Keratinocyte (primary cell): ENCODE results near the gene RGS3. TPM values are rescaled to one million over a fixed set of nuclear protein-coding genes. Genes with fewer than 3 reads are reported as not detected.

Source experiments
- DNase-seq: peaks from one replicate; pipeline ENCODE4 v3.0.0-alpha.2; 2011; ENCODE audit warnings: low read depth, missing footprints, low spot score
- FAIRE-seq: peaks from 2 replicates; lab custom pipeline; 2011; peaks lifted over from hg19 to GRCh38; lab: Jason Lieb, UNC
- H2AFZ ChIP-seq: 2 replicates; pipeline ENCODE4 v1.6.0; 2012; ENCODE audit warnings: low read length, control low read depth, inconsistent platforms; ENCODE audit not compliant: control insufficient read depth
- H3K27ac ChIP-seq: 2 replicates; pipeline ENCODE4 v1.5.1; 2011; ENCODE audit warnings: low read length; ENCODE audit not compliant: control insufficient read depth, insufficient read depth
- H3K27me3 ChIP-seq: 3 replicates; pipeline ENCODE4 v1.6.0; 2011; ENCODE audit warnings: low read length; ENCODE audit not compliant: control insufficient read depth, insufficient read depth; ENCODE audit errors: extremely low read depth
- H3K36me3 ChIP-seq, 2 experiments: 2 replicates in 1 of 2; 3 replicates in 1 of 2; pipeline ENCODE4 v1.5.1; 2011; ENCODE audit warnings: low read length in 2 of 2, mild to moderate bottlenecking in 1 of 2; ENCODE audit not compliant: control insufficient read depth in 2 of 2, insufficient read depth in 2 of 2; ENCODE audit errors: extremely low read depth in 1 of 2
- H3K4me1 ChIP-seq: 3 replicates; pipeline ENCODE4 v1.5.1; 2011; ENCODE audit warnings: low read length; ENCODE audit not compliant: control insufficient read depth, insufficient read depth; ENCODE audit errors: extremely low read depth
- H3K4me2 ChIP-seq: 3 replicates; pipeline ENCODE4 v1.6.0; 2011; ENCODE audit warnings: low read depth, low read length; ENCODE audit not compliant: control insufficient read depth, insufficient read depth; ENCODE audit errors: extremely low read depth
- H3K4me3 ChIP-seq, 3 experiments: fragments of 200-600 bp in 1 of 3; sonication (generic) in 1 of 3; 2 replicates in 2 of 3; 3 replicates in 1 of 3; pipeline ENCODE4 v1.5.1; 2011 to 2016; ENCODE audit warnings: low read length in 3 of 3, mild to moderate bottlenecking in 3 of 3, control low read depth in 2 of 3, inconsistent platforms in 1 of 3, low read depth in 1 of 3, mixed read lengths in 1 of 3, mixed run types in 1 of 3, moderate library complexity in 1 of 3; ENCODE audit not compliant: control insufficient read depth in 2 of 3, insufficient read depth in 2 of 3; ENCODE audit errors: extremely low read depth in 1 of 3
- H3K79me2 ChIP-seq: 2 replicates; pipeline ENCODE4 v1.6.0; 2012; ENCODE audit warnings: low read length; ENCODE audit not compliant: control insufficient read depth, insufficient read depth
- H3K9ac ChIP-seq: 3 replicates; pipeline ENCODE4 v1.6.0; 2011; ENCODE audit warnings: low read length; ENCODE audit not compliant: control insufficient read depth, insufficient read depth; ENCODE audit errors: extremely low read depth
- H3K9me1 ChIP-seq: 3 replicates; pipeline ENCODE4 v1.6.0; 2011; ENCODE audit warnings: low read length; ENCODE audit not compliant: control insufficient read depth, insufficient read depth; ENCODE audit errors: extremely low read depth
- H3K9me3 ChIP-seq: 2 replicates; pipeline ENCODE4 v1.5.1; 2012; ENCODE audit warnings: low read depth, low read length; ENCODE audit not compliant: control insufficient read depth
- H4K20me1 ChIP-seq: 3 replicates; pipeline ENCODE4 v1.6.0; 2011; ENCODE audit warnings: low read length; ENCODE audit not compliant: control insufficient read depth, insufficient read depth; ENCODE audit errors: extremely low read depth
- EZH2 ChIP-seq: IDR thresholded peaks from one replicate; pipeline ENCODE4 v1.6.1; 2012; ENCODE audit warnings: inconsistent platforms, mild to moderate bottlenecking, low read length, moderate library complexity
- dilution Hi-C: fragments of 300-500 bp; cut with MboI; formaldehyde crosslinking; loops from one replicate; pipeline ENCODE4 v1.7.0; 2020; ENCODE audit warnings: low sequenced_read_pairs; ENCODE audit not compliant: extremely low pct_ligation_motif_present
- polyA plus RNA-seq, 5 experiments: library from polyadenylated mRNA; depleted of rRNA in 3 of 5; stranded (reverse) in 3 of 5; stranded (forward) in 1 of 5; unstranded in 1 of 5; fragments of >200 nt; gene quantifications; 1 replicate in 1 of 5; 2 replicates in 3 of 5; 3 replicates in 1 of 5; pipeline versions ENCODE4 v1.2.1 to v1.2.3, GENCODE V29; 2011 to 2012; ENCODE audit warnings: missing spikeins in 2 of 5, low read depth in 1 of 5, low replicate concordance in 1 of 5
- TF ChIP-seq, protein P1 (sequence below), 3 experiments: IDR thresholded peaks in 1 of 3; conservative IDR thresholded peaks in 1 of 3; optimal IDR thresholded peaks in 1 of 3; 2 replicates in 2 of 3; 3 replicates in 1 of 3; pipeline versions ENCODE3 to v1.5.1; 2011; ENCODE audit warnings: low read length in 3 of 3, mild to moderate bottlenecking in 3 of 3, moderate library complexity in 2 of 3, control low read depth in 1 of 3, inconsistent platforms in 1 of 3; ENCODE audit not compliant: insufficient read depth in 2 of 3; ENCODE audit errors: extremely low read depth in 1 of 3

Gene RGS3
- polyA plus RNA-seq, 1 donor (not counting 4 experiments of a cell fraction or from before 2014, with no cell fraction given), result 19.6 TPM

DNA sequence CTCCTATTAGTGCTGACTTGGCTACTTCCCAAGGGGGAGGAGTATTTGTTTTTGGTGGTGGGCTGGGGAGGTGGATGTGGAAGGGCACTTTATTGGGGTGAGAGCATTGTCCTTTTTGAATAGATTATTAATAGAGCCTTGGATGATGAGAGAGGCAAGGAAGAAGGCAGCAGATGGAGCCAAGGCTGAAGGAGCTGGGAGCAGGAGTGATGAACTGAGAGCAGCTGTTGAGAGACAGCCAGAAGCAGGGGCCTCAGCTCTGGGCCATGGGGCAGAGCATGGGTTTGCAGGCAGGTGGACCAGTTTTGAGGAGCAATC is 29.6 kb downstream of the RGS3 start:
- no peak overlapping the region for H2AFZ ChIP-seq
- no peaks in the 10 kb centered on the region for H3K4me1 ChIP-seq
- FAIRE-seq (no peak), DNase-seq (no peak)
- no peaks in the 10 kb centered on the region for H4K20me1 ChIP-seq
- H3K4me2 ChIP-seq, result no peak overlapping the region
- H3K79me2 ChIP-seq, result no peaks in the 10 kb centered on the region
- H3K9ac ChIP-seq, result no peak overlapping the region
- H3K9me3 ChIP-seq, result no peaks in the 10 kb centered on the region
- no peak overlapping the region for H3K27ac ChIP-seq
- no peaks in the 10 kb centered on the region for H3K27me3 ChIP-seq
- no peaks in the 10 kb centered on the region for H3K9me1 ChIP-seq
- dilution Hi-C loops, result no loop called here
- H3K36me3 ChIP-seq, result no peaks in the 10 kb centered on the region
- TF ChIP-seq EZH2, result no peak
- TF ChIP-seq, protein P1, sequence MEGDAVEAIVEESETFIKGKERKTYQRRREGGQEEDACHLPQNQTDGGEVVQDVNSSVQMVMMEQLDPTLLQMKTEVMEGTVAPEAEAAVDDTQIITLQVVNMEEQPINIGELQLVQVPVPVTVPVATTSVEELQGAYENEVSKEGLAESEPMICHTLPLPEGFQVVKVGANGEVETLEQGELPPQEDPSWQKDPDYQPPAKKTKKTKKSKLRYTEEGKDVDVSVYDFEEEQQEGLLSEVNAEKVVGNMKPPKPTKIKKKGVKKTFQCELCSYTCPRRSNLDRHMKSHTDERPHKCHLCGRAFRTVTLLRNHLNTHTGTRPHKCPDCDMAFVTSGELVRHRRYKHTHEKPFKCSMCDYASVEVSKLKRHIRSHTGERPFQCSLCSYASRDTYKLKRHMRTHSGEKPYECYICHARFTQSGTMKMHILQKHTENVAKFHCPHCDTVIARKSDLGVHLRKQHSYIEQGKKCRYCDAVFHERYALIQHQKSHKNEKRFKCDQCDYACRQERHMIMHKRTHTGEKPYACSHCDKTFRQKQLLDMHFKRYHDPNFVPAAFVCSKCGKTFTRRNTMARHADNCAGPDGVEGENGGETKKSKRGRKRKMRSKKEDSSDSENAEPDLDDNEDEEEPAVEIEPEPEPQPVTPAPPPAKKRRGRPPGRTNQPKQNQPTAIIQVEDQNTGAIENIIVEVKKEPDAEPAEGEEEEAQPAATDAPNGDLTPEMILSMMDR (optimal IDR thresholded peaks at IDR 0.05 in 1 of 3, IDR thresholded peaks at IDR 0.05 in 1 of 3, conservative IDR thresholded peaks at IDR 0.05 in 1 of 3; ENCODE audit: extremely low read depth in 1 of 3, insufficient read depth in 2 of 3, low read length in 3 of 3), result no peak
- no peak overlapping the region for H3K4me3 ChIP-seq

DNA sequence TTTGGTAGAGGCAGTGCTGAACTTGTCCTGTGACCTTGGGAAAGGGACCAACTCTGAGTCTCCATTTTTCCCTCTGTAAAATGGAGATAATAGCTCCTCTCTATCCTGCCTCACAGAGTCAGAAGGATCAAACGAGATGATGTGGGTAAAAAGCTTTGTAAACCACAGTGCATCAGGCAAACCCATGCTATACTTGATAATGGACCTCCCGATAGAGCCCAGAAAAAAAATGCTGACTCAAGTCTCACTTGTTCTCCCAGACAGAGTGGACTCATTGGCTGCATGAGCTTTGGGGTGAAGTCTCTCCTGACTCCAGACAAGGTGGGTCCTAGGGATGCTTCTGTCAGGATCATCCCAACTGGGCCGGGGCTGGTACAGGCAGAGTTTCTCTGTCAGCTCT is 32.0 kb downstream of the RGS3 start:
- H3K27me3 ChIP-seq, result no peaks in the 10 kb centered on the region
- H3K9ac ChIP-seq, result no peak overlapping the region
- H3K9me3 ChIP-seq, result no peaks in the 10 kb centered on the region
- no peak overlapping the region for H2AFZ ChIP-seq
- FAIRE-seq (no peak), DNase-seq (no peak)
- H4K20me1 ChIP-seq, result no peaks in the 10 kb centered on the region
- dilution Hi-C loops, result no loop called here
- H3K4me3 ChIP-seq, result no peak overlapping the region
- H3K9me1 ChIP-seq, result no peaks in the 10 kb centered on the region
- no peaks in the 10 kb centered on the region for H3K36me3 ChIP-seq
- no peak for TF ChIP-seq EZH2
- TF ChIP-seq, protein P1 (optimal IDR thresholded peaks at IDR 0.05 in 1 of 3, IDR thresholded peaks at IDR 0.05 in 1 of 3, conservative IDR thresholded peaks at IDR 0.05 in 1 of 3; ENCODE audit: extremely low read depth in 1 of 3, insufficient read depth in 2 of 3, low read length in 3 of 3), result no peak
- no peak overlapping the region for H3K27ac ChIP-seq
- H3K79me2 ChIP-seq, result no peaks in the 10 kb centered on the region
- H3K4me2 ChIP-seq, result no peak overlapping the region
- no peaks in the 10 kb centered on the region for H3K4me1 ChIP-seq
